ENCODE data around the gene KIFC3. TPM values are rescaled to one million over a fixed set of nuclear protein-coding genes. Genes with fewer than 3 reads are reported as not detected.
"Not testable (repeated sequence)": the region's sequence is repeated elsewhere in the genome, so short reads cannot be mapped to it uniquely, and the experiment has no call there.

KIFC3 gene
- polyA plus RNA-seq, 1 experiment = 60.5 TPM

GRCh38 chr16:57799600-57800199 is 2.6 kb downstream of the KIFC3 start:
- ChIA-PET CTCF (interaction anchor here (1.2 to 2.5 kb wide), 6 partner anchors 16 to 64 kb away, joined by 3 to 13 read pairs (median 4); partner anchors contain the start of gene KATNB1), POLR2A (no interaction called here)
- no peak for TF ChIP-seq CTCF (IDR thresholded peaks at IDR 0.05; ENCODE audit: insufficient read depth, low read depth, low read length)
- no peak for DNase-seq (ENCODE audit: low read depth)
- Histone ChIP-seq H3K4me3 (ENCODE audit: low read depth, low read length) (no peak overlapping the region), H3K27me3 (ENCODE audit: control insufficient read depth, insufficient read depth, low read length) (no peaks in the 10 kb centered on the region), H3K36me3 (ENCODE audit: control insufficient read depth, insufficient read depth, low read length) (peaks cover 21% of the 10 kb centered on the region)

DNA sequence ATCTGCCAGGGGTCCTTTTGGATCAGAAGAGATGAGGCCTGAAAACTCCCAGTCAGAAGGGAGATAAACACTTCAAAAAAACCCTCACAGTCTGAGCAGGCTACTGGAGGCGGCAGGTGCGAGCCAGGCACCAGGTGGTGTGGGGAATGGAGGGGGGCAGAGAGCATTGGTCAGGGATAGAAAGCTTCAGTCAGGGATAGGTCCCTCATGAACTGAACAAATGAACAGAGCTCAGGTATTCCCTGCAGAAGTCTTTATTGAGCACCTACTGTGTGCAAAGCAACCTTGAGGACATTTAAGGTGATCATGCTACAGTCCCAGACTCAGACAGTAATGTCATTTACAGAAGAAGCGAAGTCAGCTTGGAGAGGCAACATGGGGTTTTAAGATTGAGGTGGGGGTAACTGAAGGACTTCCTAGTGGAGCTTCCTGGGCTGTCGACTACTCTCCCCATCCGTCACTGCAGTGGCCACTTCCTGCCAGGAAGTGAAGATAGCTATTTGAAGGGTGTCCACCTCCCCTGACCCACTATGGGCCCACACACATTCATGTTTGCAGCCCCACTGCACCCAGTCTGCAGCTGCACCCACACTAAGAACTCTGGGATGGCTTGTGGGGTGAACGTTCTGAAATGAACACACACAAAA is 3.2 kb downstream of the KIFC3 start:
- no peak for TF ChIP-seq CTCF (IDR thresholded peaks at IDR 0.05; ENCODE audit: insufficient read depth, low read depth, low read length)
- POLR2A ChIA-PET = no interaction called here
- CTCF ChIA-PET = interaction anchor here (0.8 to 2.5 kb wide), 6 partner anchors 8 to 64 kb away, joined by 3 to 13 read pairs (median 4); no protein-coding TSS in a partner anchor
- no peak overlapping the region for H3K4me3 ChIP-seq (ENCODE audit: low read depth, low read length)
- no peaks in the 10 kb centered on the region for H3K27me3 ChIP-seq (ENCODE audit: control insufficient read depth, insufficient read depth, low read length)
- DNase-seq (ENCODE audit: low read depth) = no peak
- H3K36me3 ChIP-seq (ENCODE audit: control insufficient read depth, insufficient read depth, low read length) = peaks cover 22% of the 10 kb centered on the region

DNA sequence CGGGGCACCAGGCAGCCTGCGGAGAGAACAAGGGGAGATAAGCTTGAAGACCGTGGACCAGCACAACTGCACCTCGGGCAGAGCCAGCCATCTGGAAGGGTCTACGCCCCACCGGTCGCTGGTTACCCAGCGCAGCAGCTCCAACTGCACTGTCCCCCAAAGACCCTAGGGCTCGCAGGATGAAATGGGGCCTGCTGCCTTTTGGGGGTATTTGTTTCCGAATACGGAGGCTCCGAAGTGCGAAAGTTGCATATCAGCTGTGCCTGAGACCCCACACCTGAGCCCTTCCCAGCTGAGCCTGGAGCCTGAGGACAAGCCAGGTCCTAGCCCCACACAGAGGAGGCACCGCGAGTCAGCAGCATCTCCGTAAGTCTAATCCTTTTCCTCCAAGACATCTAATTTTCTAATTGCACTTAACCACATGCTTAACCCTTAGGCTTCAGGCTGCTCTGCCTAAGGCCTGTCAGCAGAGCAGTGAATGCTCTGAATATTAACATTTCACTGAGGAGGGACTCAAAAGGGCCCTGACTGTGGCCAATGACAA is 4.0 kb downstream of the KIFC3 start:
- POLR2A ChIA-PET = no interaction called here
- no peak overlapping the region for H3K4me3 ChIP-seq (ENCODE audit: low read depth, low read length)
- TF ChIP-seq CTCF (IDR thresholded peaks at IDR 0.05; ENCODE audit: insufficient read depth, low read depth, low read length) = no peak
- no peaks in the 10 kb centered on the region for H3K27me3 ChIP-seq (ENCODE audit: control insufficient read depth, insufficient read depth, low read length)
- CTCF ChIA-PET = interaction anchor here (0.6 to 5.2 kb wide), 5 partner anchors 9 to 848 kb away, joined by 3 to 25 read pairs (median 3); no protein-coding TSS in a partner anchor
- peaks cover 22% of the 10 kb centered on the region for H3K36me3 ChIP-seq (ENCODE audit: control insufficient read depth, insufficient read depth, low read length)
- DNase-seq (ENCODE audit: low read depth) = no peak

DNA sequence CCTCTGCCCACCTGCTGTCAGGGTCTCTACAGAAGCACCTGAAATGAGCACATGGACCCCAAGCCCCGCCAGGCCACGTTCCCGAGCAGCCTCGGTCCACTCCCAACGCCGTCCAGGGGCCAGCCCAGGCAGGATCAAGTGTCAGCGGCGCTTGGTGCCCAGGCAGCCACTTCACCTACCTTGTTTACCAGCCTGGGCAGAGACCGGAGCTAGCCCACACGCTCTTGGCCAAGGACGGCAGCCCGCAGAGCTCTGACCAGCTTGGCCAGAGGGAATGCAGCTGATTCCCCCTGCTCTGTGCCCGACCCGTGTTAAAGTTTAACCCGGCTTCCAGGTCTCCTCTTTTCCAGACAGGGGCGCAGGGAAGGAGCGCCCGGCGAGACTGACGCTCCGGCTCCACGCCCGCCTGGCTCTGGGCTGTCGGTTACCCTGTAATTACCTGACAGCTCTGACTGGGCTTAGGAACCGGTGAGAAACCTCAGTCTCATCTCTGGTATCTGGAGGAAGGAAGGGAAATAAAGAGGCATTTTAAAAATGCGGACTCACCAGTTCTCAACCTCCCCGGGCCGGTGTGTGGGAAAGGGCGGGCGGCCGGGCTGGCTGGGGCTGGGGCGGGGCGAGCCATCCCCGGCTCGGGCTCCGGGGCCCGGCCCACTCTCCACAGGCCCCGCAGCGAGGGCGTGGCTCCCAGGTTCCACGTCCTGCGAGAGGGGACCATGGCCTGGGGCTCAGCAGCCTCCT is 4.6 kb downstream of the KIFC3 start:
- Histone ChIP-seq H3K36me3 (ENCODE audit: control insufficient read depth, insufficient read depth, low read length) (peaks cover 22% of the 10 kb centered on the region), H3K27me3 (ENCODE audit: control insufficient read depth, insufficient read depth, low read length) (no peaks in the 10 kb centered on the region), H3K4me3 (ENCODE audit: low read depth, low read length) (no peak overlapping the region)
- CTCF ChIA-PET = interaction anchor here (0.6 to 5.2 kb wide), 4 partner anchors 9 to 849 kb away, joined by 3 to 25 read pairs (median 3); no protein-coding TSS in a partner anchor
- no peak for DNase-seq (ENCODE audit: low read depth)
- TF ChIP-seq CTCF (IDR thresholded peaks at IDR 0.05; ENCODE audit: insufficient read depth, low read depth, low read length) = no peak
- POLR2A ChIA-PET = no interaction called here

- no peak overlapping the region for H3K4me3 ChIP-seq (ENCODE audit: low read depth, low read length)
- H3K36me3 ChIP-seq (ENCODE audit: control insufficient read depth, insufficient read depth, low read length) = peaks cover 24% of the 10 kb centered on the region
- no peak for TF ChIP-seq CTCF (IDR thresholded peaks at IDR 0.05; ENCODE audit: insufficient read depth, low read depth, low read length)
- DNase-seq (ENCODE audit: low read depth) = no peak
- no peaks in the 10 kb centered on the region for H3K27me3 ChIP-seq (ENCODE audit: control insufficient read depth, insufficient read depth, low read length)
- POLR2A ChIA-PET = no interaction called here
- CTCF ChIA-PET = interaction anchor here (5.2 kb wide), 1 partner anchor 66 kb away, joined by 25 read pairs; no protein-coding TSS in a partner anchor
Observed at GRCh38 chr16:57797216-57797525, 5.1 kb downstream of the KIFC3 start.

DNA sequence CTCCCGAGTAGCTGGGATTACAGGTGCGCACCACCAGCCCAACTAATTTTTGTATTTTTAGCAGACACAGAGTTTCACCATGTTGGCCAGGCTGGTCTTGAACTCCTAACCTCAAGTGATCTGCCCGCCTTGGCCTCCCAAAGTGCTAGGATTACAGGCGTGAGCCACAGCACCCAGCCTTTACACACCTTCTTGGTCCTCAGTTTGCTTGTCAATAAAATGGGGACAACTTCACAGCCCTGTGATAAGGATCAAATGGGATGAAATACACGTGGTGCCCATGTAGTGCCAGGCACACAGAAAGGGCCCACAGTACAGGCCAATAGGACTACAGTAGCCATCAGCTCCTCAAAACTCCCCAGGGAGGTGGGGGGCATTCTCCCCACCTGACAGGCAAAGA is 6.3 kb downstream of the KIFC3 start:
- DNase-seq (ENCODE audit: low read depth); H3K27me3 ChIP-seq (ENCODE audit: control insufficient read depth, insufficient read depth, low read length); POLR2A ChIA-PET; H3K4me3 ChIP-seq (ENCODE audit: low read depth, low read length): not testable (repeated sequence)
- H3K36me3 ChIP-seq (ENCODE audit: control insufficient read depth, insufficient read depth, low read length) = peaks cover 31% of the 10 kb centered on the region
- CTCF ChIA-PET = interaction anchor here (1.0 to 5.2 kb wide), 3 partner anchors 14 to 101 kb away, joined by 3 to 25 read pairs (median 11); no protein-coding TSS in a partner anchor

All from BJ (cell line).